ENCODE results near the gene FGG. TPM values are rescaled to one million over a fixed set of nuclear protein-coding genes. Genes with fewer than 3 reads are reported as not detected.

FGG gene
- total and polyA plus RNA-seq, 7 donors: 0.04 to 0.84 (median 0.75) TPM; not detected in 4

- intact Hi-C loops (cut with DNase I): no loop called here
- Histone ChIP-seq H3K4me3 (no peak overlapping the region), H3K4me1 (no peaks in the 10 kb centered on the region), H3K27me3 (ENCODE audit: insufficient read depth in 3 of 3, low read length in 2 of 3) (no peaks in the 10 kb centered on the region), H3K27ac (no peak overlapping the region), H3K36me3 (ENCODE audit: insufficient read depth in 1 of 2, low read depth in 1 of 2) (no peaks in the 10 kb centered on the region), H3K9me3 (no peaks in the 10 kb centered on the region)
- ATAC-seq: no peak
- TF ChIP-seq CTCF (IDR thresholded peaks at IDR 0.05): no peak
- DNase-seq: no peak
- WGBS, 3 donors: 55 to 59% (median 55%) methylated on average over 4 of the region's 4 CpGs
Observed at GRCh38 chr4:154616287-154616686, 3.8 kb upstream of the FGG start.

- H3K4me3 ChIP-seq: no peak overlapping the region
- DNase-seq (no peak), ATAC-seq (no peak)
- no peaks in the 10 kb centered on the region for H3K4me1 ChIP-seq
- H3K36me3 ChIP-seq (ENCODE audit: insufficient read depth in 1 of 2, low read depth in 1 of 2): no peaks in the 10 kb centered on the region
- intact Hi-C loops (cut with DNase I): no loop called here
- 88 to 90% (median 89%) methylated on average over 1 of the region's 1 CpG for WGBS, 3 donors
- no peaks in the 10 kb centered on the region for H3K27me3 ChIP-seq (ENCODE audit: insufficient read depth in 3 of 3, low read length in 2 of 3)
- H3K27ac ChIP-seq: no peak overlapping the region
- no peaks in the 10 kb centered on the region for H3K9me3 ChIP-seq
- no peak for TF ChIP-seq CTCF (IDR thresholded peaks at IDR 0.05)
Observed at GRCh38 chr4:154615211-154615610, 2.8 kb upstream of the FGG start.

GRCh38 chr4:154614306-154614705 lies 1.9 kb upstream of the FGG start:
- no peak overlapping the region for H3K27ac ChIP-seq
- intact Hi-C loops (cut with DNase I): no loop called here
- no peaks in the 10 kb centered on the region for H3K27me3 ChIP-seq (ENCODE audit: insufficient read depth in 3 of 3, low read length in 2 of 3)
- DNase-seq: no peak
- no peaks in the 10 kb centered on the region for H3K4me1 ChIP-seq
- H3K4me3 ChIP-seq: no peak overlapping the region
- H3K9me3 ChIP-seq: no peaks in the 10 kb centered on the region
- no peaks in the 10 kb centered on the region for H3K36me3 ChIP-seq (ENCODE audit: insufficient read depth in 1 of 2, low read depth in 1 of 2)
- no peak for TF ChIP-seq CTCF (IDR thresholded peaks at IDR 0.05)
- ATAC-seq: no peak

- peaks cover 0 to 3% (median 0%) of the 10 kb centered on the region in 3 donors for H3K27me3 ChIP-seq (ENCODE audit: insufficient read depth in 3 of 3, low read length in 2 of 3)
- no peak overlapping the region for H3K4me3 ChIP-seq
- DNase-seq (no peak), ATAC-seq (no peak)
- no peak overlapping the region for H3K27ac ChIP-seq
- intact Hi-C loops (cut with DNase I): no loop called here
- no peaks in the 10 kb centered on the region for H3K36me3 ChIP-seq (ENCODE audit: insufficient read depth in 1 of 2, low read depth in 1 of 2)
- WGBS, 3 donors: 82 to 91% (median 85%) methylated on average over 1 of the region's 1 CpG
- H3K9me3 ChIP-seq: no peaks in the 10 kb centered on the region
- H3K4me1 ChIP-seq: no peaks in the 10 kb centered on the region
- no peak for TF ChIP-seq CTCF (IDR thresholded peaks at IDR 0.05)
Observed at GRCh38 chr4:154611833-154612232, 623 bp downstream of the FGG start.

GRCh38 chr4:154610582-154610981 lies 1.9 kb downstream of the FGG start:
- no peaks in the 10 kb centered on the region for H3K36me3 ChIP-seq (ENCODE audit: insufficient read depth in 1 of 2, low read depth in 1 of 2)
- no peak overlapping the region for H3K4me3 ChIP-seq
- no peak overlapping the region for H3K27ac ChIP-seq
- H3K9me3 ChIP-seq: no peaks in the 10 kb centered on the region
- ATAC-seq (no peak), DNase-seq (no peak)
- peaks cover 0 to 3% (median 0%) of the 10 kb centered on the region in 3 donors for H3K27me3 ChIP-seq (ENCODE audit: insufficient read depth in 3 of 3, low read length in 2 of 3)
- H3K4me1 ChIP-seq: no peaks in the 10 kb centered on the region
- intact Hi-C loops (cut with DNase I): no loop called here
- WGBS, 3 donors: 50 to 60% (median 52%) methylated on average over 4 of the region's 4 CpGs
- no peak for TF ChIP-seq CTCF (IDR thresholded peaks at IDR 0.05)
